OCI-LY1 (cell line): ENCODE measurements around the gene DMD.

Experiments used
- CTCF ChIP-seq: fragments of 200-600 bp; sonication (generic), shearing (Covaris generic); IDR thresholded peaks from 2 replicates; pipeline ENCODE4 v1.5.1; 2017; ENCODE audit warnings: mild to moderate bottlenecking, antibody characterized with exemption, low read length, moderate library complexity, mixed read lengths
- EZH2 ChIP-seq: fragments of 200-600 bp; sonication (generic), shearing (Covaris generic); IDR thresholded peaks from 2 replicates; pipeline ENCODE4 v1.8.0; 2017; ENCODE audit warnings: borderline replicate concordance, mixed run types, mild to moderate bottlenecking, antibody characterized with exemption, low read length, moderate library complexity, mixed read lengths

GRCh38 chrX:31872007-31872406 is 1339.3 kb downstream of the DMD start:
- no peak for TF ChIP-seq CTCF
- TF ChIP-seq EZH2: no peak
